GM21737 (cell line): Measurements from ENCODE around the gene TMEM8B.
"Not testable (repeated sequence)": the region's sequence is repeated elsewhere in the genome, so short reads cannot be mapped to it uniquely, and the experiment has no call there.

ENCODE experiments used
- ATAC-seq: cut with Tn5 transposase; IDR thresholded peaks from one replicate; pipeline ENCODE4 v1.9.1; 2021; ENCODE audit warnings: mild to moderate bottlenecking, moderate library complexity; ENCODE audit not compliant: unreplicated experiment

Gene TMEM8B

GRCh38 chr9:35905912-35906679 lies 77.1 kb downstream of the TMEM8B start, which contains the start of gene HRCT1:
Gene HRCT1, plus strand, starts transcription at chr9:35906202. Its CDS starts 86 bp downstream, at chr9:35906288.
- no peak for ATAC-seq

GRCh38 chr9:35906923-35907699 lies 78.1 kb downstream of the TMEM8B start:
- no peak for ATAC-seq

DNA sequence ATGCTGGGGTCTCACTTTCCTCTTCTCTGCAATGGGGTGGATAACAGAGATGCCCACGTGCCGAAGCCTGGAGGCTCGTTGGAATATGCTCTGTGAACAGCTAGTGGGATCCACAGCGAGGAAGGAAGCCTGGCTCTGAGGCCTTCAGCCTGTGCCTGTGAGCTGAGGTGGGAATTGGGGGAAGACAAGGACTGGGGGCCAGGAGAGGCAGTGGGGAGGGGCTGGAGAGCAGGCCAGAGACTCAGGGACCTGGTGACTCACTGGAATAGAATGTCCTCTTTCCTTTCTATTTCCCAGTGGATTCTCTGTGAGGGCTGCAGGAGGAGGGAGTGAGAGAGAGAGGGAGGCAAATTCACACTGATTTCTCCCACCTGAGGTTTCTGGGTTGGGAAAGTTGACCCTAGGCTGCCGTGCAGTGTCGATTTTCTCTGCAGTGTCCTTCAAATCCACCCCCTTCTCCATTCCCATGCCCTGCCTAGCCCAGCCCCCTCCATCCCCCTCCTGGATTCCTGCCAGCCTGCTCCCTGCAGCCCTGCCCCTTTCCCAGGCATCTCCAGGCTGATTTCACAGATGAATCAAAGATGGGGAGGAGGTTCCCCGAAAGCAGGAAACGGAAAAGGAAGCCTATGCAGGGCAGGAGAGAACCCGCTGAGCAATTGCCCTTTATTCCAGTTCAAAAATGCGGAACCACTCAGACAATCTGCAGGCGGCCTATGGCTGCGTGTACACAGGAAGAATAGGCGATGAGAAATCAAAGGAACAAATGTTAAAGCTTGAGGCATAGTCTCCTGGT lies 78.9 kb downstream of the TMEM8B start:
- no peak for ATAC-seq

- no peak for ATAC-seq
Observed at GRCh38 chr9:35908504-35909125, 79.6 kb downstream of the TMEM8B start.

DNA sequence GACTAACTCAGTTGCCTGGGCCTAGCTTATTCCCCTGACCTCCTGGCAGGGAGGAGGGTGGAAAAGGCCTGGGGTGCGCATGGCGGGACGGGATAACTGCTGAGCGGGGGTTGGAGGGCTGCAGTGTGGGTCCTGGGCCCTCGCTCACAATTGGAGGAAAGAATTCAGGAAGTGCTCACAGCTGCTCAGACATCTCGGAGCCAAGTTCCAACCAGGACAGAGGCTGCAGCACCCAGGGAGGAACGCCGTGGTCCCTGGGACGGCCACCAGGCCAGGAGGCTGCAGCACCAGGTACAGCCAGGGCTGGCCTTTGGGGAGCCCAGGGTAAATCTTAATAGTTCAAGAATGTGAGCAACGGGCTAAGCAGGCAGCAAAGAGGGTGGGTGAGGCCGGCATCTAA lies 80.2 kb downstream of the TMEM8B start, which contains the start of gene SPAAR:
Gene SPAAR (plus strand): TSS at position 217 of the 400 bp plus-strand sequence. CDS start 974 bp downstream, outside the sequence.
- no peak for ATAC-seq

DNA sequence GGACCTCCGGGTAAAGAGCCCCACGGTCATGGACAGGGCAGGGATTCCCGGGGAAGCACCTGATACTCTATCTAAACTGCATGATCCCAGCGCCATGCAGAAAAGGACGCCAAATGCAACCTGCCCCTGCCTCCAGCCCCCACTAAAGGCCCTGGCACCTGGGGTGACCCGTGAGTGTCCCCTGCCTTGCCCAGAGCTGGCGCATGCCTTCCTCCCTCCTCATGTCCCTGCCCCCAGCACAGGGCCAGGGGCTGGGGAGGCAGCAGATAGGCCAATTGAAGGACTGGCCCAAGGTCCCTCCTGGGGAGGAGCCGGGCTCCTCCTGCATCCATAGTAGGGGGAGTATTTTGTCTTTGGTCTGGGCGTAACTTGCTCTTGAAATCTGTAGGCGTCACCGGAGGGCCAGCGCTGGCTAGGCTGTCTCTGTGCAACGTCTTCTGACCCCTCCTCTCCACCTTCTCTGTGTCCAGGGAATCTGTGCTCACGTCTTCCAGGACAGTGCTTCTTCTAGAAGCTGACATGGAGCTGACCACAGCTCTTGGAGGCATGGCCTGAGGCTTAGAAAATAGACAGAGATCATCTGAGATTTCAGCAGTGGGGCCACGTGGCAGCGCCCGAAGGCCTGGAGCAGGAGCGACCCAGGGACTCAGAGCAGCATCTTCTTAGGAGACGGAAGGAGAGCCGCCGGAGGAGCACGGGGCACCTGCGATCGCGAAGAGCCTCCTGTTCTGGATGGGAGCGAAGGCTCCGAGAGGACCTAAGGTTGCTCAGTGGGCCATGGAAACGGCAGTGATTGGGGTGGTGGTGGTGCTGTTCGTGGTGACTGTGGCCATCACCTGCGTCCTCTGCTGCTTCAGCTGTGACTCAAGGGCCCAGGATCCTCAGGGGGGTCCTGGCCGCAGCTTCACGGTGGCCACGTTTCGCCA lies 80.9 kb downstream of the TMEM8B start:
- ATAC-seq: no peak

- ATAC-seq: no peak
Observed at GRCh38 chr9:35910613-35911359, 81.8 kb downstream of the TMEM8B start.

- ATAC-seq: no peak
Observed at GRCh38 chr9:35911690-35912089, 82.7 kb downstream of the TMEM8B start.

DNA sequence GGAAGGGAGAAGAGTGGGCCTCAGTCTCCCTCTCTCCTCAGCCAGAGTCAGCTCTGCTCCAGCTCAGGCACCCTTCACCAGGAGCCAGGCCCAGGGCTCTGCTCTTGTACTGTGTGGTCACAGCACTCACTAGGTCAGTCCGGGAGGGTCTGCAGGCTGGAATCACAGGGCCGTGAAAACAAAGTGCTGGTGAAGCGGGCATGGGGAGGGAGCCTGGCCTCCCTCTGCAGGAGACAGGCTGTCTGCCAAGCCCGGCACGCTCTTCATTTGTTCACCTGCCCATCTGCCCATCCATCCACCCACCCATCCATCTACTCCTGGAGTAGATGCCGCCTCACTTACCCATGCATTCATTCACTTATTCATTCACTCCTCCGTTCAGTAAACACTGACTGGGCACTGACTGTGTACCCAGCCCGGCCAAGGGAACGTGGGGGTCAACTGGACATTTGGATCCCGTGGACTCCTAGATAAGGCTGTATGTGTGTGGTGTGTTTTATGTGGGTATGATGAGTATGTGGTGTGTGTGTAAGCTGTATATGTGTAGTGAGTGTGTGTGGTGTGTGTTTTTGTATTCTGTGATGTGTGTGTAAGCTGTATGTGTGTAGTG lies 83.9 kb downstream of the TMEM8B start:
- no peak for ATAC-seq

DNA sequence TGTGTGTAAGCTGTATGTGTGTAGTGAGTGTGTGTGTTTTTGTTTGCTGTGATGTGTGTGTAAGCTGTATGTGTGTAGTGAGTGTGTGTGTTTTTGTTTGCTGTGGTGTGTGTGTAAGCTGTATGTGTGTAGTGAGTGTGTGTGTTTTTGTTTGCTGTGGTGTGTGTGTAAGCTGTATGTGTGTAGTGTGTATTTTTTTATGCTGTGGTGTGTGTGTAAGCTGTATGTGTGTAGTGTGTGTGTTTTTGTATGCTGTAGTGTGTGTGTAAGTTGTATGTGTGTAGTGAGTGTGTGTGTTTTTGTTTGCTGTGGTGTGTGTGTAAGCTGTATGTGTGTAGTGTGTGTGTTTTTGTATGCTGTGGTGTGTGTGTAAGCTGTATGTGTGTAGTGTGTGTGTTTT lies 84.4 kb downstream of the TMEM8B start:
- ATAC-seq: not testable (repeated sequence)

- ATAC-seq: no peak
Observed at GRCh38 chr9:35914301-35914807, 85.3 kb downstream of the TMEM8B start.
